Measurements from ENCODE around the gene FBXO31.

FBXO31 gene

GRCh38 chr16:87304951-87305350, 78.6 kb downstream of the FBXO31 start:
- no peak for DNase-seq

DNA sequence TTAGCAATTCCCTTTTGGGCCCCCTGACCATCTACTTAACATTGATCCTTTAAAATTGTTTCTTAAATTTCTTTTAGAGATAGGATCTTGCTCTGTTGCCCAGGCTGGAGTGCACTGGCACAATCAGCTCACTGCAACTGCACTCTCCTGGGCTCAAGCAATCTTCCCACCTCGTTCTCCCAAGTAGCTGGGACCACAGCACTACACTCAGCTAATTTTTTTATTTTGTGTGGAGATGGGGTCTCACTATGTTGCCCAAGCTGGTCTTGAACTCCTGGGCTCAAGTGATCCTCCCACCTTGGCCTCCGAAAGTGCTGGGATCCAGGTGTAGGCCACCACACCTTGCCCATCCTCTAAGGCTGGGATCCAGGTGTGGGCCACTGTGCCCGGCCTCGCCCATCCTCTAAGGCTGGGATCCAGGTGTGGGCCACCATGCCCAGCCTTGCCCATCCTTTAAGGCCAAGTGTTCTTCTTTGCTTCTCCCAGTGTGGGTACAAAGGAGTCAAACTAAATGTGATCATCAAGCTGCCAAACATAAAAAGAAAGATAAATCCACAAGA, 79.5 kb downstream of the FBXO31 start:
- no peak for DNase-seq

DNA sequence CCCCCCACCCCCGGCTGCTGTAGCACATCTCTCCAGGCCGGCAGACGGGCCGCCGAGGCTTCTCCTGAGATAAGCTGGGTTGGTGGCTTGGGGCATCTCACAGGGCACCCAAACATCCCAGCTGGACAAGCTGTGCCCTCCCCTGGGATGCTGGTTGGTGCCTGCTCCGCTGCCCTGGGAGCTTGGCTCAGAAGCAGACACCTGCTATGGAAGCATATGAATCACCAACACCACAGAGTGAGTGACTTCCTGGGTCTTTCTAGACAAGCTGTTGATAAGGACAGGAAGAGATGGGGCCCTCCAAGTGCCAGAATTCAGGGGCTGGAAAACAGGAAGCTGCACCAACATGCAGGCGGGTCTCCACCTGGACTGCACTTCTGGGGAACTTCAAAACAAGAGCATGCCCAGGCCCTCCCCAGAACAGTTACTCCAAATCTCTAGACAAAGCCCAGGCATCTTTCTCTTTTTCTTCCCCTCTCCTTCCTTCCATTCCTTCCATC, 80.1 kb downstream of the FBXO31 start:
- DNase-seq, result no peak

DNA sequence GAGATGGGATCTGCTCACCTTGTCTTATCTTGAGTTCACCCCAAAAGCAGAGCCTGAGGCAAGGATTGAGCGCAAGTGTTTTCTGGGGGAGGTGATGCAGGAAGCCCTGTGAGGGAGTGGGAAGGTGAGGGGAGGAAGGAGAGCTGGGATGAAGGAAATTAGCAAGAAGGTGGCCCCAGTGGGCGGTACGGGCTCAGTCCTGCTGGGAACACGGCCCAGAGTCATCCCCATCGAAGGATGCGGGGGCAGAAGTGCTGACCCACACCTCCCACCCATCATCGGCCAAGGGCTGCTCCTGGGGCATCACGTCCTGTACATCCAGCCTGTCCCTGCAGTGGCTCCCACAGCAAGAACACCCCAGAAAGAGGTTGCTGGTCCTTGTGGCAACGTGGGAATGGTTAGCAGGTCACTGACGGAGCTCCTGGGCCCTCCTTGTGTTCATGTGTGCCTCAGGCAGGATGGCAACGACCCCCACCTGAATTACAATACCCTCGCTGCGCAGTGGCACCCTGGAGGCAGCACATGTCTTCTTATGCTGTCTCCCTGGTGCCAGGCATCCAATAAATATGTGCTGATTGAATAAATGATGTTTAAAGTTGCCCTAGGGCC, 84.6 kb downstream of the FBXO31 start:
- DNase-seq, result no peak

DNA sequence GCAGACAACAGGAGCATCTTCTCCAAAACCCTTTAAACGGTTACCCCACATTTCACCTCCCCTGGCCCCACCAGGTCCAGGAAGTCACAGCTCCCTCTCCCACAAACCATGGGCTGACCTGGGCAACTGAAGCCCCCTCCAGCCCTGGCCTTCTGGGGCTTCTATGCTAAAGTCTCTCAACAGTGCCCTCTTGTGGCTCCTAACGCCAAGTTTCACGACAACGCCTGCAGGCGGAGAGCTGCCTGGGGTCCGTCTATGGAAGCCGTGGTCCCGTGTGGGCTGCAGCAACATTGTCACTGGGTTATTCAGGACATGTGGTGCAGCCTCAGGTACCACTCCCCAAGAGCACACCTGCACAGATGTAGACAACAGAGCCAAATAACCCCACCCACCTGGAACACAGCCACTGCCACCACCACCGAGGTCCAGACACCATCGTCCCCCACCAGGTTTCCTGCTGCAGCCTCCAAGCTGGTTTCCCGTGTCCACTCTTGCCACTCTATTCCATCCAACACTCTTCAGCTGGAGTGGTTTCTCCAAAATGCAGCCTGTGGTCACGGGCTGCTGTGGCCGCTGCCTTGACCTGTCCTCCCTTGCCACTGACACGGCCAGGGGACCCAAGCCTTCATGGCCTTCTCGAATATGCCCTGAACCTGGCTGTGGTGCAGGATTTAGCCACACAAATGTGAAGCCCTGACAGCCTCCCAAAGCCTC, 85.5 kb downstream of the FBXO31 start:
- DNase-seq, result peak; percentile 30

- no peak for DNase-seq
Observed at GRCh38 chr16:87297407-87297806, 86.2 kb downstream of the FBXO31 start.

DNA sequence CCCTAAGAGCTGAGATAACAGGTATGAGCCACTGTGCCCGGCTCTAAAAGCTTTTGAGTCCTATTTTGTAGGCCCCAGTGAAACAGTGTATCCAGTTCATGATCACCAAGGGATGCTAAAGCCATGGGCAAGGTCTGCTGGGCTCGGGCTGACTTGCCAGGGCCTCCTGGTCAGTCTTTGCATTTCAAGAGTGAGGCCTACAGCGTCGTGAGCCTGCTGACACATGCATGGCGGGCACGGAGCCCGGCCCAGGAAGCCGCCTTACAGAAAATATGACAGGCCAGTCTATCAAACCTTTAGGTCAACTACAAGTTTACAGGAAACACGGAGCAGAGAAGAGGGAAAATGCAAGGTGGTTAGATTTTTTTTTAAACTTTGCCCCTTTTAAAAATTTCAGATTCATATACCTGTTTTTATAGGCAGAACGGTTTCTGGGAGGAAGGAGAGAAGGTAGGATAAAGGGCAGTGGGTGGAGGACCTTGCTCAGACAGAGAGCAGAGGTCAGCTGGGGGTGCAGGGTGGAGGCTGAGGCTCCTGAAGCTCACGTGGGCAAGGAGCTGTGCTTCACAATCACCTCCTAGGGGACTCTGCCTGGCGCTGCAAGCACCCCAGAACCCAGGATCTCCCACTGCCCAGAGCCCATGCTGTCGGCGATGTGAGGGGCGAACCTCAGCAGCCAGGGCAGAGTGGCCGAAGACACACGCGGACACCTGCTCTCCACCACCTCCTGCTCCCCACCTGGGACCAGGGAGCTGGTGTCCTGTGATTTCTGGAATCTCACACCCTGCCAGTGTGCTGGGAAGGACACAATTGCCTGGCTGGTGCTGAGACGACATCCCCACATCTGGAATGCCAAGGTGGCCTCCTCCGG, 87.7 kb downstream of the FBXO31 start:
- no peak for DNase-seq

- no peak for DNase-seq
Observed at GRCh38 chr16:87295259-87295658, 88.3 kb downstream of the FBXO31 start.

DNA sequence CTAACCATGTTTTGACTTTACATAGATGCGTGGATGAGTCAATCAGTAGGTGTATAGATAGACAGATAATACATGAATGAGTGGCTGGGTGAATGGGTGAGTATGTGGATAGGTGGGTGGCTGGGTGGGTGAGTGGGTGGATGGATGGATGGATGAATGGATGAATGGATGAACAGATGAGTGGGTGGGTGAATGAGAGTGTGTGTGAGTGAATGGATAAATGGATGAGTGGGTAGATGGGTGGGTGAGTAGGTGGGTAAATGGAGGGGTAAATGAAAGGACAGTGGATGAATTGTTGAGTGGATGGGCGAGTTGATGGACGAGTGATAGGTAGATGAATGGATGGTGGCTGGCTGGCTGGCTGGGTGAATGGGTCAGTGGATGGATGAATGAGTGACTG, 89.6 kb downstream of the FBXO31 start:
- DNase-seq, result no peak

DNA sequence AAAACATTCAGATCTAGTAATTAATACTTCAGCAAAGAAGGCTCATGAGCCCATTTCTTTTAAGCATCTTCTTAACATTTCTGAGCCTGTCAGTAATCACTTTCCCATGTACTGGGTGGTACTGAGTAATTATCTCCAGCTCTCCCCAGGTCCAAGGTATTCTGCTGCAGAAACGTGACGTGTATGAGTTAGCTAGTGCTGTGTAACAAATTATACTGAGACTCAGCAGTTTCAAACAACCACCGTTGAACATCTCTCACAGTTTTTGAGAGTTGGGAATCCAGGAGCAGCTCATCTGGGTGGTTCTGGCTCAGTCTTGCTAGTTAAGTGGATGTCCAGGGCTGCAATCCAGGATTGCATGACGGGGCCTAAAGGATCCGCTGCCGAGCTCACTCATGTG, 91.6 kb downstream of the FBXO31 start:
- no peak for DNase-seq

DNA sequence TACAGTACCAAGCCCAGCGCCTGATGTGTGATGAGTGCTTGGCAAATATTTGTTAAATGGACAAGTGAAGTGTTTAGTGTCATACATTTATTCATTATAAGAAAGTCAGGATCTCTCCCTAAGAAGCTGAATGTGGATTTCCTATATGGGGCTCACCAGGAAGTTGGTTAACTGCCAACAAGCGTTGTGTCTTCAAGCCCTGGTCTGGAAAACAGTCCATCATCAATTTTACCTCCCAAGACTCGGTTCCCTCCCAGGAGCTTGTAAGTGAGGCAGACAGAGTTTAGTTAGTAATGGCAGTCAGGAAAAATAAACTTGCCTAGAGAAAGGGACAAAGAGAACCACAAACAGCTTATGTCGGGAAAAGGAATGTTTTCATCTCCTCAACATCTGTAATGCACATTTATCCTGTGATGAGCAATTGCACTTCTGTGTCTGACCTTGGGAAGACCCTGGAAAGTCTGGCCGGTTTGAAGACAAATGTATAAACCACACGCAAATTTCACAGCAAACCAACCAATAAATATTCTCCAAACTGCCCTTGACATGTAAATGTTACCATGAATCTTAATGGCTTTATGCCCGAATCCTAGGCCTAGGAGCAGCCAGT, 94.7 kb downstream of the FBXO31 start:
- DNase-seq, result no peak

GRCh38 chr16:87286839-87287626, 96.5 kb downstream of the FBXO31 start:
- DNase-seq, result no peak

GRCh38 chr16:87284183-87284582, 99.4 kb downstream of the FBXO31 start:
- DNase-seq, result no peak

GRCh38 chr16:87279094-87279658, 104.4 kb downstream of the FBXO31 start:
- no peak for DNase-seq

DNA sequence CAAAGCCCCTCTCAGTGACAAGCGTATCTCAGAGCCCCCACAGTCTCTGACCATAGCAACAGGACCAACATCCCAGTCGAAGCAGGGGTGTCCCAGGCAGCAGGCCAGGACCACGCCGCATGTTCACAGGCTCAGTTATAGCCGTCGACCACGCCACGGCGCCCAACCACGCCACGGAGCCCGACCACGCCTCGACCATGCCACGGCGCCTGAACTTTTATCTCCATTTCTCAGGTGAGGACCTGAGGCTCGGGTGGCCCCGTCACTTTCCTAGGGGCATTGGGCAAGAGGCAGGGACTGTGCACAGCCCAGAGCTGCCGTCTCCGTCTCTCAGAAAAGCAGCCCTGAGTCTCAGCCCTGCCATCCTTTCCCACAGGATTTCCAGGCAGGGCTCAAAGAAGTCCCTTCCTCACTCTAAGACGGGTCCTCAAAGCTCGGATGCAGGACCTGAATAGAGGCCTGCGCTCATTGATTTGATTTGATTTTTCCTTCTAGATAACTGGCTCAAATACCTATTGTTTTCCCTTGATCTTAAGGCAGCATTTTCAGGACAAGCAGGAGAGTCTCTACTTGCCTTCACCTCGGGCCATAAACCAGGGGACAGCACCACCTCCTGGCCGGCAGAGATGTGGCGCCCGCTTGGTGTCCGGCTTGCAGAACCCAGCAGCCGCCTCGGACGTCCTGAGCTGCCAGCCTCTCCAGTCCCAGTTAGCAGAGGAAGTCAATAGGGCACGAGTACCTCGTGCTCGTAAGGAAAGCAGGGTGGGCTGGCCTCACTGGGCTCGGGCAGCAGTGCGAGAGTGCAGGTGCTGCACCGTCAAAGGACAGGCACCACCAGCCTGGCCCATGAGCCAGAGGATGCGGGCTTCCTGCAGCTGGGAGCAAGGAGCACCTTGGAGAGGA, 105.1 kb downstream of the FBXO31 start:
- DNase-seq, result peak; percentile 7
